PC-3 (cell line): ENCODE data around the gene UQCC2. TPM values are rescaled to one million over a fixed set of nuclear protein-coding genes. Genes with fewer than 3 reads are reported as not detected.

Experiments
- ATAC-seq: fragments of 200-7000 bp; cut with Tn5 transposase; 2 replicates; pipeline ENCODE4 v1.9.1; 2020; ENCODE audit warnings: mild to moderate bottlenecking, moderate library complexity
- BruUV-seq: library from RNA; stranded (reverse); fragments of 400-500 nt; replicated peaks from 2 replicates; lab custom pipeline; 2021; lab: Mats Ljungman, UMichigan
- CTCF ChIA-PET: fragments of 300-600 bp; sonication (Branson Sonifier 250); formaldehyde crosslinking; loops from one replicate; lab custom pipeline; 2022; ENCODE audit warnings: antibody characterized with exemption; lab: Charles Lee
- POLR2A ChIA-PET: fragments of 300-600 bp; sonication (Branson Sonifier 250); formaldehyde crosslinking; loops from one replicate; lab custom pipeline; 2022; ENCODE audit warnings: antibody characterized with exemption; ENCODE audit not compliant: unreplicated experiment; lab: Charles Lee
- DNase-seq: peaks from one replicate; pipeline ENCODE4 v3.0.0-alpha.2; 2015
- H2AFZ ChIP-seq: fragments of 300-600 bp; sonication (generic); 2 replicates; pipeline ENCODE4 v1.6.0; 2016; ENCODE audit warnings: antibody characterized with exemption, low read length
- H3F3A ChIP-seq: fragments of 300-600 bp; sonication (generic); one replicate; pipeline ENCODE4 v1.6.0; 2017; ENCODE audit warnings: antibody characterized with exemption, low read length, control low read depth, mild to moderate bottlenecking; ENCODE audit not compliant: unreplicated experiment
- H3K27ac ChIP-seq: fragments of 300-600 bp; sonication (generic); 2 replicates; pipeline ENCODE4 v1.5.1; 2016; ENCODE audit warnings: mild to moderate bottlenecking, low read length
- H3K27me3 ChIP-seq: fragments of 300-600 bp; sonication (generic); 2 replicates; pipeline ENCODE4 v1.6.1; 2016; ENCODE audit warnings: low read length, mixed read lengths
- H3K36me3 ChIP-seq: fragments of 300-600 bp; sonication (generic); 2 replicates; pipeline ENCODE4 v1.6.1; 2016; ENCODE audit warnings: low read depth, mixed run types, low read length, mixed read lengths
- H3K4me1 ChIP-seq: fragments of 300-600 bp; sonication (generic); 2 replicates; pipeline ENCODE4 v1.5.1; 2016; ENCODE audit warnings: low read length; ENCODE audit not compliant: insufficient read depth
- H3K4me2 ChIP-seq: fragments of 300-600 bp; sonication (generic); 2 replicates; pipeline ENCODE4 v1.6.0; 2016; ENCODE audit warnings: low read length
- H3K4me3 ChIP-seq: fragments of 300-600 bp; sonication (generic); 2 replicates; pipeline ENCODE4 v1.5.1; 2016; ENCODE audit warnings: mild to moderate bottlenecking, low read length, mixed read lengths
- H3K79me2 ChIP-seq: fragments of 300-600 bp; sonication (generic); 2 replicates; pipeline ENCODE4 v1.6.1; 2017; ENCODE audit warnings: low read length, mixed read lengths
- H3K9ac ChIP-seq: fragments of 300-600 bp; sonication (generic); 2 replicates; pipeline ENCODE4 v1.6.0; 2016; ENCODE audit warnings: mild to moderate bottlenecking, low read length
- H3K9me2 ChIP-seq: fragments of 300-600 bp; sonication (generic); replicated peaks from 2 replicates; pipeline ENCODE4 v1.6.1; 2016; ENCODE audit warnings: mixed run types, low read length, mixed read lengths
- H3K9me3 ChIP-seq: fragments of 300-600 bp; sonication (generic); 2 replicates; pipeline ENCODE4 v1.6.1; 2016; ENCODE audit warnings: low read length, mixed read lengths
- H4K20me1 ChIP-seq: fragments of 300-600 bp; sonication (generic); 2 replicates; pipeline ENCODE4 v1.6.1; 2016; ENCODE audit warnings: low read length, mixed read lengths
- EZH2 ChIP-seq: fragments of 300-600 bp; sonication (generic); IDR thresholded peaks from one replicate; pipeline ENCODE4 v1.6.1; 2017; ENCODE audit warnings: antibody characterized with exemption, mild to moderate bottlenecking, low read length; ENCODE audit not compliant: unreplicated experiment
- EZH2phosphoT487 ChIP-seq: fragments of 300-600 bp; sonication (generic); IDR thresholded peaks from 2 replicates; pipeline ENCODE4 v1.6.1; 2018; ENCODE audit warnings: mild to moderate bottlenecking, antibody characterized with exemption, low read length, borderline replicate concordance
- intact Hi-C: fragments of 100-400 bp; cut with micrococcal nuclease; formaldehyde crosslinking; loops from 2 replicates; pipeline ENCODE4 v1.9.0; 2023
- total RNA-seq: library from RNA; depleted of rRNA; stranded (reverse); fragments of >200 nt; gene quantifications from 2 replicates; pipeline ENCODE4 v1.2.3, GENCODE V29; 2014
- TF ChIP-seq, protein P1 (sequence below): fragments of 300-600 bp; sonication (generic); conservative IDR thresholded peaks from 2 replicates; pipeline ENCODE4 v1.5.1; 2017; ENCODE audit warnings: antibody characterized with exemption, low read depth, mild to moderate bottlenecking, low read length

The UQCC2 gene
- total RNA-seq, 1 experiment from 2014 or later, result 107 TPM

DNA sequence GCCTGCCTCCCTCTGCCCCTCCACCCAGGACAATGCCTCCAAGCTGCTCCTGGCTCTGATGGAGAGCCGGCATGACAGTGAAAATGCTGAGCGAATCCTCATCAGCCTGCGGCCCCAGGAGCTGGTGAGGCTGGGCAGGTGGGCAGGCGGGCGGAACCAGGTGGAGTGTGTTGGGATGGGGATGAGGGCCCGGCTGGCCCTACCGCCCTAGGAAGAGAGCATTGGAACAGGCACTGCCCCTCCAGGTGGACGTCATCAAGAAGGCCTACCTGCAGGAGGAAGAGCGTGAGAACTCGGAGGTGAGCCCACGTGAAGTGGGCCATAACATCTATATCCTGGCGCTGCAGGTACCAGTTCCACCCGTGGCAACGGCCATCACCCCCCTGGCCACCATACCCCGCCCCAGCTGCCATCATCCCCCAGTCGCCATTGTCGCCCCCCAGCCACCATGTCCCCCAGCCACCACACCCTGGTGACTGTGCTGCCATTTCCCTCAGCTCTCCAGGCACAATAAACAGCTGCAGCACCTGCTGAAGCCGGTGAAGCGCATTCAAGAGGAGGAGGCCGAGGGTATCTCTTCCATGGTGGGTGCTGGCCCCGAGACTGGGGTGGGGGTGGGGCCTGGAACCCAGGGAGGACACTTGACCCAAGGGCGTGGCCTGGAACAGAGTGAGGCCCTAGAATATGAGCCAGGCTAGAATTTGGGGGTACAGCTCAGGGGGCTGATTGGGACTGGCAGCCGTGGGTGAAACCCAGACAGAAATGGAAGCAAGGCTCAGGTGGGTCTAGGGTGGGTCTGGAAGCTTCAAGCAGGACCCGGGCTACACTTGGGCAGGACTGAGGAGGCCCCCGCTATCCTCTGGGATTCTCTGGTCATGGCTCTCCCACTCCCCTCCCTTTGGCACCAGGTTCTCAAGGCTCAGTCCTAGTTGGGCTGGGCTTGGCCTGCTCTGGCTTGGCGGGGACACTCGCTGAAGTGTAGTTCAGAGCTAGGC, 24.2 kb downstream of the UQCC2 start:
- H3K9me2 ChIP-seq, result no peaks in the 10 kb centered on the region
- no TSS peak for BruUV-seq
- intact Hi-C loops, result no loop called here
- no peak for TF ChIP-seq EZH2
- ATAC-seq (no peak), DNase-seq (no peak)
- no peaks in the 10 kb centered on the region for H3K27me3 ChIP-seq
- H3K79me2 ChIP-seq, result no peaks in the 10 kb centered on the region
- no peaks in the 10 kb centered on the region for H4K20me1 ChIP-seq
- ChIA-PET POLR2A (no interaction called here), CTCF (no interaction called here)
- H3K4me2 ChIP-seq, result no peak overlapping the region
- no peaks in the 10 kb centered on the region for H3F3A ChIP-seq
- H3K9me3 ChIP-seq, result no peaks in the 10 kb centered on the region
- no peak overlapping the region for H3K9ac ChIP-seq
- H3K36me3 ChIP-seq, result peaks cover 32% of the 10 kb centered on the region
- H2AFZ ChIP-seq, result no peak overlapping the region
- no peak overlapping the region for H3K4me3 ChIP-seq
- H3K27ac ChIP-seq, result no peak overlapping the region
- H3K4me1 ChIP-seq, result peaks cover 7% of the 10 kb centered on the region

DNA sequence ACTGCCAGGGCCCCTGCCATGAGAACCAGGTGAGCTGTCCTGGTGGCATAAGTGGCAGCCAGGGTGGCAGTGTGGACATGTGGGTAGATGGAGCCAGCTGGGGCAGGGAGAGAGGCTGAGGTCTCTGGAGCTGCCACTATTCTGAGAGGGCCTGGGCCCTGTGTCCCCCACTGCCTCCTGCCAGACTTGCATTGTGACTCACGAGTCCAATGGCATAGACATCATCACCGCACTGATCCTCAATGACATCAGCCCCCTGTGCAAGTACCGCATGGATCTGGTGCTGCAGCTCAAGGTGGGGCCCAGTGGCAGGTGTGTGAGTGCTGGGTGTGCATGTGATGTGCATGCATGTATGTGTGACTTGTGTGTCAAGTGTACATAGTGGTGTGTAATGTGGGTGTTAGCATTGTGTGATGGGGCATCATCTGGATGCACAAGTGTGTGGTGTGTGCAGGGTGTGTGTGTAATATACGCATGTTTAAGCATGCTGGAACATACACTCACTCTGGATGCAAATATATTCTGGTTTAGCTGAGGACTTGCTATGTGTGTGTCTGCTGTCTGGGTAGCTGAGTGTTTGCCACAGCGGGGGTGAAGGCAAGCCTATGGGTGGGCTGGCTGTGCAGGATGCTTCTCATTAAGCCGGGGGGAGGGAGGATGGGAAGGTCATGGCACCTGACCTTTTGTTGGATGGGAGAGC, 25.1 kb downstream of the UQCC2 start:
- Histone ChIP-seq H2AFZ (no peak overlapping the region), H3K9ac (no peak overlapping the region), H3K27ac (no peak overlapping the region), H3K9me3 (no peaks in the 10 kb centered on the region), H3K36me3 (peaks cover 28% of the 10 kb centered on the region), H3K27me3 (no peaks in the 10 kb centered on the region), H3K4me3 (no peak overlapping the region), H3K4me1 (no peaks in the 10 kb centered on the region), H3K9me2 (no peaks in the 10 kb centered on the region), H3K4me2 (no peak overlapping the region), H3K79me2 (no peaks in the 10 kb centered on the region), H3F3A (no peaks in the 10 kb centered on the region), H4K20me1 (no peaks in the 10 kb centered on the region)
- DNase-seq, result no peak
- TF ChIP-seq, protein P1, sequence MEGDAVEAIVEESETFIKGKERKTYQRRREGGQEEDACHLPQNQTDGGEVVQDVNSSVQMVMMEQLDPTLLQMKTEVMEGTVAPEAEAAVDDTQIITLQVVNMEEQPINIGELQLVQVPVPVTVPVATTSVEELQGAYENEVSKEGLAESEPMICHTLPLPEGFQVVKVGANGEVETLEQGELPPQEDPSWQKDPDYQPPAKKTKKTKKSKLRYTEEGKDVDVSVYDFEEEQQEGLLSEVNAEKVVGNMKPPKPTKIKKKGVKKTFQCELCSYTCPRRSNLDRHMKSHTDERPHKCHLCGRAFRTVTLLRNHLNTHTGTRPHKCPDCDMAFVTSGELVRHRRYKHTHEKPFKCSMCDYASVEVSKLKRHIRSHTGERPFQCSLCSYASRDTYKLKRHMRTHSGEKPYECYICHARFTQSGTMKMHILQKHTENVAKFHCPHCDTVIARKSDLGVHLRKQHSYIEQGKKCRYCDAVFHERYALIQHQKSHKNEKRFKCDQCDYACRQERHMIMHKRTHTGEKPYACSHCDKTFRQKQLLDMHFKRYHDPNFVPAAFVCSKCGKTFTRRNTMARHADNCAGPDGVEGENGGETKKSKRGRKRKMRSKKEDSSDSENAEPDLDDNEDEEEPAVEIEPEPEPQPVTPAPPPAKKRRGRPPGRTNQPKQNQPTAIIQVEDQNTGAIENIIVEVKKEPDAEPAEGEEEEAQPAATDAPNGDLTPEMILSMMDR, result no peak
- no peak for TF ChIP-seq EZH2
- TF ChIP-seq EZH2phosphoT487, result no peak
- BruUV-seq, result no TSS peak
- POLR2A ChIA-PET, result no interaction called here
- no peak for ATAC-seq
- CTCF ChIA-PET, result no interaction called here
- intact Hi-C loops, result no loop called here

DNA sequence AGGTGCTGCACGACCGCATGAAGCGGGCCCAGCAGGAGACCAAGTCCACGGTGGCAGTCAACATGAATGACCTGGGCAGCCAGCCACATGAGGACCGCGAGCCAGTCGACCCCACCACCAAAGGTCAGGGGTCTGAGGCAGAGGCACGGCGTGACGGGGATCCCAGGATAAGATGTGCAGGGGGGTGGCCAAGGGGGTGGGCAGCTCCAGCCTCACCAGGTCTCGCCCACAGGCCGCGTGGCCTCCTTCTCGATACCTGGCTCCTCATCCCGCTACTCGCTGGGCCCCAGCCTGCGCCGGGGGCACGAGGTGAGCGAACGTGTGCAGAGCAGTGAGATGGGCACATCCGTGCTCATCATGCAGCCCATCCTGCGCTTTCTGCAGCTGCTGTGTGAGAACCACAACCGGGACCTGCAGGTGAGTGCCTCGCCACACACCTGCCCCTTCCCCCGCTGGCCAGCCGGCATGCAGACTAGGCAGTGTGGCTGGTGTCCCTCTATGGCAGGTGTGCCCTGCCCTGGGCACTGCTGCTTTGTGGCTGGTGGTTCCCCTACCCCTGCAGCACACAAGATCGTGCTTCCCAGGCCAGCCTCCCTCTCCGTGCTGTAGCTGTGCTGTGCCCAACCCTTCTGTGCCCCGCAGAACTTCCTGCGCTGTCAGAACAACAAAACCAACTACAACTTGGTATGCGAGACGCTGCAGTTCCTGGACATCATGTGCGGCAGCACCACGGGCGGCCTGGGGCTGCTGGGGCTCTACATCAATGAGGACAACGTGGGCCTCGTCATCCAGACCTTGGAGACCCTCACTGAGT, 25.9 kb downstream of the UQCC2 start:
- DNase-seq, result no peak
- Histone ChIP-seq H3K36me3 (peaks cover 20% of the 10 kb centered on the region), H3K9me3 (no peaks in the 10 kb centered on the region), H2AFZ (no peak overlapping the region), H3K27ac (no peak overlapping the region), H3K9ac (no peak overlapping the region), H3K9me2 (no peaks in the 10 kb centered on the region), H3K4me3 (no peak overlapping the region), H3K4me2 (no peak overlapping the region), H3K4me1 (no peaks in the 10 kb centered on the region), H3F3A (no peaks in the 10 kb centered on the region), H4K20me1 (no peaks in the 10 kb centered on the region), H3K27me3 (no peaks in the 10 kb centered on the region), H3K79me2 (no peaks in the 10 kb centered on the region)
- POLR2A ChIA-PET, result no interaction called here
- no TSS peak for BruUV-seq
- no peak for ATAC-seq
- CTCF ChIA-PET, result no interaction called here
- TF ChIP-seq EZH2phosphoT487, result no peak
- TF ChIP-seq EZH2, result no peak
- TF ChIP-seq, protein P1, result no peak
- intact Hi-C loops, result no loop called here
